ENCODE results near the gene AMBN. TPM values are rescaled to one million over a fixed set of nuclear protein-coding genes. Genes with fewer than 3 reads are reported as not detected.

Gene AMBN
- total and polyA plus RNA-seq, 9 of the 15 experiments (the other 6 are each of a cell fraction or from before 2014, with no cell fraction given): 0.03 to 0.09 (median 0.07) TPM; not detected in 6

DNA sequence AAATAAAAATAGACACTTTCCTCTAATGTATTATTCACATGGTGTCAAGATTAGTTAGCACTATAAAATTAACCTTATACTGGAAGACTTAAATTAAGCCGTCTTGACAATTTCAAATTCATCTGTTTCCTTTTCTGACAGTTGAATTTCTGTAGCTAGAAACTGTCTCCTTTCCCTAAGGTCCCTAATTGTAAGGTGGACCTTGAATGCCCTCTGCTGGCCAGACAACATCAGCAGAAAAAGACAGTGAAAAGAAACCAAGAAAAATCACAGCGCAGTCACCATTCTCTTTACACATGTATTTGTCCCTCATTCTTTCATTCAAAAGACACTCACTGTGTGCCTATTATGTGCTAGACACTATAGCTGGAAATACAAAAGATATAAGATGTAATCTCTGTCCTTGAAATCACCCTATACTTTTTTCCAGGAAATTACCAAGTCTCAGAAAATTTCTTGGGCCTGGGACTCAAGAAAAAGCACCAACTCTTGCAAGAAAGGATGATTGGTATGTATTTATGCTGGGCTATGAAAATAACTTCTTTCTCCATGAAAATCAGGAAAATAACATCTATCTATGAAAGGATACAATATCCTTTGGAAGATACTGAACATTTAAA is 32.7 kb upstream of the AMBN start (continued):
- TF ChIP-seq, protein P1, sequence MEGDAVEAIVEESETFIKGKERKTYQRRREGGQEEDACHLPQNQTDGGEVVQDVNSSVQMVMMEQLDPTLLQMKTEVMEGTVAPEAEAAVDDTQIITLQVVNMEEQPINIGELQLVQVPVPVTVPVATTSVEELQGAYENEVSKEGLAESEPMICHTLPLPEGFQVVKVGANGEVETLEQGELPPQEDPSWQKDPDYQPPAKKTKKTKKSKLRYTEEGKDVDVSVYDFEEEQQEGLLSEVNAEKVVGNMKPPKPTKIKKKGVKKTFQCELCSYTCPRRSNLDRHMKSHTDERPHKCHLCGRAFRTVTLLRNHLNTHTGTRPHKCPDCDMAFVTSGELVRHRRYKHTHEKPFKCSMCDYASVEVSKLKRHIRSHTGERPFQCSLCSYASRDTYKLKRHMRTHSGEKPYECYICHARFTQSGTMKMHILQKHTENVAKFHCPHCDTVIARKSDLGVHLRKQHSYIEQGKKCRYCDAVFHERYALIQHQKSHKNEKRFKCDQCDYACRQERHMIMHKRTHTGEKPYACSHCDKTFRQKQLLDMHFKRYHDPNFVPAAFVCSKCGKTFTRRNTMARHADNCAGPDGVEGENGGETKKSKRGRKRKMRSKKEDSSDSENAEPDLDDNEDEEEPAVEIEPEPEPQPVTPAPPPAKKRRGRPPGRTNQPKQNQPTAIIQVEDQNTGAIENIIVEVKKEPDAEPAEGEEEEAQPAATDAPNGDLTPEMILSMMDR (IDR thresholded peaks at IDR 0.05 in 2 of 3, conservative IDR thresholded peaks at IDR 0.05 in 1 of 3; ENCODE audit: insufficient read depth in 2 of 3, low read depth in 1 of 3, low read length in 3 of 3): peak; percentile 57 to 75 (median 72)
- no peak for TF ChIP-seq NFIC (IDR thresholded peaks at IDR 0.05)
- TF ChIP-seq, protein P2, sequence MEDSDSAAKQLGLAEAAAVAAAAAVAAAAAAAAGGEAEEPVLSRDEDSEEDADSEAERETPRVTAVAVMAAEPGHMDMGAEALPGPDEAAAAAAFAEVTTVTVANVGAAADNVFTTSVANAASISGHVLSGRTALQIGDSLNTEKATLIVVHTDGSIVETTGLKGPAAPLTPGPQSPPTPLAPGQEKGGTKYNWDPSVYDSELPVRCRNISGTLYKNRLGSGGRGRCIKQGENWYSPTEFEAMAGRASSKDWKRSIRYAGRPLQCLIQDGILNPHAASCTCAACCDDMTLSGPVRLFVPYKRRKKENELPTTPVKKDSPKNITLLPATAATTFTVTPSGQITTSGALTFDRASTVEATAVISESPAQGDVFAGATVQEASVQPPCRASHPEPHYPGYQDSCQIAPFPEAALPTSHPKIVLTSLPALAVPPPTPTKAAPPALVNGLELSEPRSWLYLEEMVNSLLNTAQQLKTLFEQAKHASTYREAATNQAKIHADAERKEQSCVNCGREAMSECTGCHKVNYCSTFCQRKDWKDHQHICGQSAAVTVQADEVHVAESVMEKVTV (CRISPR knock-in tag; IDR thresholded peaks at IDR 0.05): peak; percentile 58

DNA sequence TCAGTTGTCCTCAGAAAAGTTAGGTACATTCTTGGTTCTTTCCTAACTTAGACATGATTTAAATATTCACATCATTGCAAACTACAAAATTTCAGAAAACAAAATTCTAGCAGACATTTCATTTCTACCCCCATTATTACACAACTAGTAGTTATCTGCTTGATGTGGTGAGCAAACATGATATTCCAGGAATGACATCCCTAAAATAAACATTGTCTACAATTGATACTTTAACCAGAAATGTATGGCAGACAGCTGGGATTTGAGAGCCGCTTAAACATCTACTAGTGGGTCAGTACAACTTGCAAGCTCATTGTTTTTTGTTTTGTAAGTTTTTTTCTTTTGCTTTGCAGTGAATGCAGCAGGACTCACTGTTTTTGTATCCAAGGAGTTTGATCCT is 32.1 kb upstream of the AMBN start:
- DNase-seq (ENCODE audit: extremely low read depth in 1 of 4, low spot score in 3 of 4) (no peak), ATAC-seq (no peak), FAIRE-seq (no peak)
- no peaks in the 10 kb centered on the region for H3K36me3 ChIP-seq (ENCODE audit: control insufficient read depth, insufficient read depth, low read length)
- no peak overlapping the region for H3K27ac ChIP-seq (ENCODE audit: extremely low read depth, low read depth, low read length)
- no peaks in the 10 kb centered on the region for H3K27me3 ChIP-seq (ENCODE audit: control insufficient read depth in 2 of 2, insufficient read depth in 2 of 2, low read length in 2 of 2)
- no peak overlapping the region for H3K4me2 ChIP-seq (ENCODE audit: insufficient read depth, low read length)
- in situ Hi-C loops (cut with MboI) (no loop called here), intact Hi-C loops (cut with micrococcal nuclease) (loop anchor here (2.0 kb wide), 1 partner anchor 871 kb away; no protein-coding TSS in a partner anchor)
- H3K9ac ChIP-seq (ENCODE audit: insufficient read depth in 1 of 2, low read depth in 2 of 2, low read length in 2 of 2): no peak overlapping the region
- H3K9me1 ChIP-seq (ENCODE audit: control insufficient read depth, insufficient read depth, low read length): no peaks in the 10 kb centered on the region
- H3K4me1 ChIP-seq (replicated peaks in 1 of 2; ENCODE audit: control insufficient read depth in 2 of 2, insufficient read depth in 2 of 2, low read length in 2 of 2): no peaks in the 10 kb centered on the region; a peak in 1 of 5 replicates
- no peaks in the 10 kb centered on the region for H4K20me1 ChIP-seq (replicated peaks; ENCODE audit: control insufficient read depth, insufficient read depth, low read length)
- H3K79me2 ChIP-seq (ENCODE audit: control insufficient read depth, insufficient read depth, low read length): no peaks in the 10 kb centered on the region
- no peak overlapping the region for H2AFZ ChIP-seq (ENCODE audit: low read depth, low read length)
- ChIA-PET CTCF (ENCODE audit: low intra/inter-chr PET ratio) (interaction anchor here (1.2 kb wide), 1 partner anchor 870 kb away, joined by 5 read pairs; no protein-coding TSS in a partner anchor), POLR2A (no interaction called here)
- no peaks in the 10 kb centered on the region for H3K9me3 ChIP-seq (replicated peaks; ENCODE audit: control insufficient read depth, insufficient read depth, low read depth, low read length)
- BruUV-seq (replicated peaks): no TSS peak
- H3K4me3 ChIP-seq: no peak overlapping the region
- WGBS (ENCODE audit: insufficient coverage, low coverage, missing lambda C conversion rate): 5% methylated on average over 1 of the region's 1 CpG
- TF ChIP-seq, protein P3, sequence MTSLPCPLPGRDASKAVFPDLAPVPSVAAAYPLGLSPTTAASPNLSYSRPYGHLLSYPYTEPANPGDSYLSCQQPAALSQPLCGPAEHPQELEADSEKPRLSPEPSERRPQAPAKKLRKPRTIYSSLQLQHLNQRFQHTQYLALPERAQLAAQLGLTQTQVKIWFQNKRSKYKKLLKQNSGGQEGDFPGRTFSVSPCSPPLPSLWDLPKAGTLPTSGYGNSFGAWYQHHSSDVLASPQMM (CRISPR knock-in tag; IDR thresholded peaks at IDR 0.05): no peak
- TF ChIP-seq MEIS2 (IDR thresholded peaks at IDR 0.05; ENCODE audit: partially characterized antibody) (no peak), SAFB2 (IDR thresholded peaks at IDR 0.05; ENCODE audit: borderline replicate concordance, low read depth, low read length, severe bottlenecking) (no peak), TBL1XR1 (IDR thresholded peaks at IDR 0.05; ENCODE audit: low read length in 2 of 2) (no peak), CREM (IDR thresholded peaks at IDR 0.05; ENCODE audit: low read depth) (no peak), PHF21A (IDR thresholded peaks at IDR 0.05; ENCODE audit: borderline replicate concordance, low read depth) (no peak), EP300 (IDR thresholded peaks at IDR 0.05; ENCODE audit: low read length) (no peak), DACH1 (IDR thresholded peaks at IDR 0.05; ENCODE audit: partially characterized antibody) (no peak), MTA1 (IDR thresholded peaks at IDR 0.05; ENCODE audit: borderline replicate concordance) (no peak), BRD9 (IDR thresholded peaks at IDR 0.05; ENCODE audit: low read depth, partially characterized antibody) (no peak), ZSCAN29 (IDR thresholded peaks at IDR 0.05) (no peak), GTF2A2 (tag; IDR thresholded peaks at IDR 0.05) (no peak), ETV6 (IDR thresholded peaks at IDR 0.05; ENCODE audit: borderline replicate concordance in 1 of 2, low read depth in 2 of 2, low read length in 1 of 2) (no peak), ETV6 (CRISPR knock-in tag; IDR thresholded peaks at IDR 0.05; ENCODE audit: borderline replicate concordance) (no peak)
- TF ChIP-seq, protein P4, sequence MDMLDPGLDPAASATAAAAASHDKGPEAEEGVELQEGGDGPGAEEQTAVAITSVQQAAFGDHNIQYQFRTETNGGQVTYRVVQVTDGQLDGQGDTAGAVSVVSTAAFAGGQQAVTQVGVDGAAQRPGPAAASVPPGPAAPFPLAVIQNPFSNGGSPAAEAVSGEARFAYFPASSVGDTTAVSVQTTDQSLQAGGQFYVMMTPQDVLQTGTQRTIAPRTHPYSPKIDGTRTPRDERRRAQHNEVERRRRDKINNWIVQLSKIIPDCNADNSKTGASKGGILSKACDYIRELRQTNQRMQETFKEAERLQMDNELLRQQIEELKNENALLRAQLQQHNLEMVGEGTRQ (CRISPR knock-in tag; IDR thresholded peaks at IDR 0.05): no peak

Data from K562 (cell line).